Measurements from ENCODE around the gene FAM98C. TPM values are rescaled to one million over a fixed set of nuclear protein-coding genes. Genes with fewer than 3 reads are reported as not detected.

The FAM98C gene
- total RNA-seq, 1 donor from 2014 or later, result 17.9 TPM

GRCh38 chr19:38383184-38383583, 19.7 kb upstream of the FAM98C start:
- Mint-ChIP-seq H3K27ac (no peak overlapping the region), H3K27me3 (ENCODE audit: low read depth) (peaks cover 10% of the 10 kb centered on the region), H3K36me3 (peaks cover 33% of the 10 kb centered on the region)

GRCh38 chr19:38383743-38384142, 19.1 kb upstream of the FAM98C start:
- peaks cover 8% of the 10 kb centered on the region for H3K4me1 Mint-ChIP-seq
- no peak overlapping the region for H3K4me3 Mint-ChIP-seq
- no peak for DNase-seq (ENCODE audit: low spot score in 2 of 2, unreplicated experiment in 2 of 2)
- H3K9me3 Mint-ChIP-seq, result no peaks in the 10 kb centered on the region
- H3K27me3 Mint-ChIP-seq (ENCODE audit: low read depth), result peaks cover 10% of the 10 kb centered on the region
- H3K27ac Mint-ChIP-seq, result no peak overlapping the region
- no peak for TF ChIP-seq CTCF (IDR thresholded peaks at IDR 0.05; ENCODE audit: unreplicated experiment)
- H3K36me3 Mint-ChIP-seq, result peaks cover 33% of the 10 kb centered on the region

More at GRCh38 chr19:38383184-38383583, 19.7 kb upstream of the FAM98C start:
- Mint-ChIP-seq H3K4me3 (no peak overlapping the region), H3K9me3 (no peaks in the 10 kb centered on the region), H3K4me1 (peaks cover 7% of the 10 kb centered on the region)
- no peak for TF ChIP-seq CTCF (IDR thresholded peaks at IDR 0.05; ENCODE audit: unreplicated experiment)
- no peak for DNase-seq (ENCODE audit: low spot score in 2 of 2, unreplicated experiment in 2 of 2)

GRCh38 chr19:38384209-38385027, 18.5 kb upstream of the FAM98C start:
- H3K36me3 Mint-ChIP-seq, result peaks cover 31% of the 10 kb centered on the region
- H3K4me3 Mint-ChIP-seq, result no peak overlapping the region
- peaks cover 11% of the 10 kb centered on the region for H3K27me3 Mint-ChIP-seq (ENCODE audit: low read depth)
- DNase-seq (ENCODE audit: low spot score in 2 of 2, unreplicated experiment in 2 of 2), result no peak
- H3K9me3 Mint-ChIP-seq, result no peaks in the 10 kb centered on the region
- peaks cover 10% of the 10 kb centered on the region for H3K4me1 Mint-ChIP-seq
- TF ChIP-seq CTCF (IDR thresholded peaks at IDR 0.05; ENCODE audit: unreplicated experiment), result no peak
- H3K27ac Mint-ChIP-seq, result peak overlapping the region; percentile 12

GRCh38 chr19:38385057-38385803, 17.7 kb upstream of the FAM98C start:
- no peak for DNase-seq (ENCODE audit: low spot score in 2 of 2, unreplicated experiment in 2 of 2)
- no peak for TF ChIP-seq CTCF (IDR thresholded peaks at IDR 0.05; ENCODE audit: unreplicated experiment)
- no peak overlapping the region for H3K4me3 Mint-ChIP-seq
- no peak overlapping the region for H3K27ac Mint-ChIP-seq
- no peaks in the 10 kb centered on the region for H3K9me3 Mint-ChIP-seq
- H3K36me3 Mint-ChIP-seq, result peaks cover 27% of the 10 kb centered on the region
- peaks cover 14% of the 10 kb centered on the region for H3K4me1 Mint-ChIP-seq
- H3K27me3 Mint-ChIP-seq (ENCODE audit: low read depth), result peaks cover 15% of the 10 kb centered on the region

GRCh38 chr19:38385804-38386257, 17.1 kb upstream of the FAM98C start:
- Mint-ChIP-seq H3K36me3 (peaks cover 26% of the 10 kb centered on the region), H3K4me1 (peaks cover 14% of the 10 kb centered on the region), H3K4me3 (no peak overlapping the region), H3K9me3 (no peaks in the 10 kb centered on the region), H3K27me3 (ENCODE audit: low read depth) (peaks cover 17% of the 10 kb centered on the region), H3K27ac (no peak overlapping the region)
- DNase-seq (ENCODE audit: low spot score in 2 of 2, unreplicated experiment in 2 of 2), result no peak
- TF ChIP-seq CTCF (IDR thresholded peaks at IDR 0.05; ENCODE audit: unreplicated experiment), result no peak
